Stimulated activated CD4-positive, alpha-beta T cell treated with anti-CD3 and anti-CD28 coated beads, Interleukin-4, amount 100 ng/mL, for 4 hours (primary cell): ENCODE data around the gene ZNF419.
"Not testable (repeated sequence)": the region's sequence is repeated elsewhere in the genome, so short reads cannot be mapped to it uniquely, and the experiment has no call there.

ENCODE experiments used
- DNase-seq, 2 experiments: peaks; one replicate each; pipeline ENCODE4 v3.0.0-alpha.2; 2020

ZNF419 gene

GRCh38 chr19:57487477-57488298 is at the start of gene ZNF419:
Gene ZNF419, plus strand, starts transcription at chr19:57487750. Its CDS starts 201 bp downstream, at chr19:57487951.
- DNase-seq, result peak; percentile 92 to 94

GRCh38 chr19:57437931-57438330 is 49.6 kb upstream of the ZNF419 start:
- DNase-seq, result no peak

GRCh38 chr19:57438925-57439324 is 48.6 kb upstream of the ZNF419 start:
- DNase-seq, result no peak

- DNase-seq, result no peak
Observed at GRCh38 chr19:57441979-57442752, 45.4 kb upstream of the ZNF419 start.

GRCh38 chr19:57443121-57443696 is 44.3 kb upstream of the ZNF419 start:
- no peak for DNase-seq

GRCh38 chr19:57452307-57452706 is 35.2 kb upstream of the ZNF419 start:
- no peak for DNase-seq

GRCh38 chr19:57465680-57466381 is 21.7 kb upstream of the ZNF419 start:
- DNase-seq, result no peak

- DNase-seq, result no peak
Observed at GRCh38 chr19:57466489-57466888, 21.1 kb upstream of the ZNF419 start.

GRCh38 chr19:57473646-57474045 is 13.9 kb upstream of the ZNF419 start:
- no peak for DNase-seq

GRCh38 chr19:57477191-57478008 is 10.2 kb upstream of the ZNF419 start, which contains the start of gene ZNF772:
Gene ZNF772, minus strand, starts transcription at chr19:57477566. Its CDS starts 257 bp downstream, at chr19:57477309.
- peak; percentile 75 to 89 for DNase-seq

GRCh38 chr19:57488299-57488644 is 722 bp downstream of the ZNF419 start:
- DNase-seq, result not testable (repeated sequence)

GRCh38 chr19:57499332-57499679 is 11.8 kb downstream of the ZNF419 start:
- not testable (repeated sequence) for DNase-seq

- DNase-seq, result peak; percentile 95 to 96
Observed at GRCh38 chr19:57499680-57500395, 12.3 kb downstream of the ZNF419 start, which contains the start of gene ZNF773. Gene ZNF773, plus strand, starts transcription at chr19:57499938. Its CDS starts 143 bp downstream, at chr19:57500081.

GRCh38 chr19:57500400-57500799 is 12.8 kb downstream of the ZNF419 start:
- not testable (repeated sequence) for DNase-seq

GRCh38 chr19:57506163-57506562 is 18.6 kb downstream of the ZNF419 start:
- DNase-seq, result no peak

GRCh38 chr19:57511484-57511883 is 23.9 kb downstream of the ZNF419 start:
- DNase-seq, result no peak

- no peak for DNase-seq
Observed at GRCh38 chr19:57512845-57513244, 25.3 kb downstream of the ZNF419 start.

- DNase-seq, result no peak
Observed at GRCh38 chr19:57515255-57515654, 27.7 kb downstream of the ZNF419 start.

GRCh38 chr19:57518021-57518420 is 30.5 kb downstream of the ZNF419 start:
- DNase-seq, result not testable (repeated sequence)

- peak; percentile 77 to 84 for DNase-seq
Observed at GRCh38 chr19:57527136-57527881, 39.8 kb downstream of the ZNF419 start, which contains the start of gene ZNF549. Gene ZNF549, plus strand, starts transcription at chr19:57527356. Its CDS starts 218 bp downstream, at chr19:57527574.
